Endodermal cell (in vitro differentiated cells): ENCODE results near the gene ZNF605. TPM values are rescaled to one million over a fixed set of nuclear protein-coding genes. Genes with fewer than 3 reads are reported as not detected.
"Not testable (repeated sequence)": the region's sequence is repeated elsewhere in the genome, so short reads cannot be mapped to it uniquely, and the experiment has no call there.

Source experiments
- DNase-seq: peaks from one replicate; pipeline ENCODE4 v3.0.0-alpha.2; 2017
- H3K27ac ChIP-seq: 2 replicates; pipeline ENCODE4 v1.5.1; 2013; ENCODE audit warnings: mild to moderate bottlenecking, low read depth, low read length, moderate library complexity
- H3K27me3 ChIP-seq: 2 replicates; pipeline ENCODE4 v1.6.1; 2013; ENCODE audit warnings: mild to moderate bottlenecking, low read length, moderate library complexity; ENCODE audit not compliant: insufficient read depth, control insufficient read depth, poor library complexity, severe bottlenecking
- H3K36me3 ChIP-seq: 2 replicates; pipeline ENCODE4 v1.7.0; 2013; ENCODE audit warnings: mild to moderate bottlenecking, low read length, moderate library complexity; ENCODE audit not compliant: control insufficient read depth, insufficient read depth
- H3K4me1 ChIP-seq: one replicate; pipeline ENCODE4 v1.7.0; 2013; ENCODE audit warnings: low read length; ENCODE audit not compliant: control insufficient read depth, insufficient read depth
- H3K4me3 ChIP-seq: 2 replicates; pipeline ENCODE4 v1.5.1; 2013; ENCODE audit warnings: mild to moderate bottlenecking, low read length, moderate library complexity
- H3K9ac ChIP-seq: 2 replicates; pipeline ENCODE4 v1.6.1; 2013; ENCODE audit warnings: mild to moderate bottlenecking, low read length, moderate library complexity; ENCODE audit not compliant: poor library complexity, severe bottlenecking; ENCODE audit errors: extremely low read depth
- H3K9me3 ChIP-seq: 2 replicates; pipeline ENCODE4 v1.6.1; 2013; ENCODE audit warnings: mild to moderate bottlenecking, low read length, moderate library complexity; ENCODE audit not compliant: control insufficient read depth
- H3K27ac Mint-ChIP-seq: 2 replicates; pipeline ENCODE4 v1.8.0; 2020; ENCODE audit warnings: mixed read lengths
- H3K27me3 Mint-ChIP-seq: 2 replicates; pipeline ENCODE4 v1.8.0; 2021; ENCODE audit warnings: mild to moderate bottlenecking, mixed read lengths; ENCODE audit not compliant: insufficient read depth
- H3K36me3 Mint-ChIP-seq: 2 replicates; pipeline ENCODE4 v1.8.0; 2020; ENCODE audit warnings: low read depth, mixed read lengths
- H3K4me1 Mint-ChIP-seq: 2 replicates; pipeline ENCODE4 v1.8.0; 2020; ENCODE audit warnings: mixed read lengths
- H3K4me3 Mint-ChIP-seq: 2 replicates; pipeline ENCODE4 v1.8.0; 2020; ENCODE audit warnings: mild to moderate bottlenecking, moderate library complexity, mixed read lengths
- H3K9me3 Mint-ChIP-seq: 2 replicates; pipeline ENCODE4 v1.8.0; 2020; ENCODE audit warnings: mild to moderate bottlenecking, mixed read lengths
- WGBS, 2 experiments: methylation state at CpG; one replicate each; pipeline versions ENCODE4 v1.1.5 to v1.1.7; 2013; ENCODE audit warnings: missing lambda C conversion rate in 2 of 2, mixed read lengths in 1 of 2; ENCODE audit not compliant: insufficient coverage in 1 of 2, insufficient read length in 1 of 2; 5-methylcytosine and 5-hydroxymethylcytosine counted together
- total RNA-seq, 2 donors: library from RNA; stranded (reverse); fragmentation: NEBNext Ultra II Directional in 1 of 2; extraction: Animal tissue kit (Norgen Biotek cat#: 25700) in 1 of 2; gene quantifications; 2 replicates in 1 of 2; 3 replicates in 1 of 2; pipeline ENCODE4 v1.2.1, GENCODE V29; 2021
- TF ChIP-seq, protein P1 (sequence below): fragments of 200-600 bp; sonication (generic); conservative IDR thresholded peaks from 2 replicates; pipeline ENCODE4 v1.5.0; 2021; ENCODE audit warnings: antibody characterized with exemption, mild to moderate bottlenecking

The ZNF605 gene
- total RNA-seq, 2 donors from 2014 or later, result 12.8 to 25.8 TPM

DNA sequence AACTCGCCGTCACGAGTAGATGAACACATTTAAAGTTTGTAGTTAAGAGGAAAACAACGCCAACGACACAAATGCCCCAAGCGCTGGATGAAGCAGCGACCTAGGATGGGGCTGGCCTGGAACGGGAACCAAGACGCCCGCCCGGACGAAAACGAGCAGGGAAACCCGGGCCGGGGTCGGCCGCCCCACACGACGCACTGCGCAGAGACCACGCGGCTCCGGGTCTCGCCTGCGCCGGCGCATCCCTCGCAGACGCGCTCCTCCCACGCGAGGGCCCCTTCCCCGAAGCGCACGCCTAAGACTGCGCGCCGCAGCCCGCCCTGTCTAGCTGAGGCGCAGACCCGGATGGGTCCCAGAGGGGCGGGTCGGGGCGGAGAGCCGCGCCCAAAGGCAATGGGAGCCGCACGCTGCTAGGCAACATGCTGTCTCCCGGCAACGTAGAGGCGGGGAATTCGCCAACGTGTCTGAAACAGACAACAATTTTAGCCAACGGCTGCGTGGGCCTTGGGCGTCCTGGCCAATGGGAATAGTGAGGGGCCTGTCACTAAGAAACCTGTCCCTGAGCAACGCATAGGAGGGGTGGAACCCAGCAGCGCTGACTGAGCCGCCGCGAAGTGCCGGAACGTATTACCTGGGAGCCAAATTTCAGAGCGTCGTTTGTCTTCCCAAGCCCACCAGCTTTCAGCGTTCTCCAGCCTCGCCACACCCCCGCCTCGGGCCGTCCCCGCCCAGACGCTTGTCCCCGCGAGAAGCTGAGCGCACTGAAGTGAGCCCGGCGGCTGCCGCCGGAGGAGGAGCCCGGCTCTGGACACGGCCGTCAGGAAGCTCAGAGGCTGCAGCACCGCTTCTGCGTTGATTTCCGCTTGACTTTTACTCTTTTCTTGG is 47.7 kb downstream of the ZNF605 start:
- Histone ChIP-seq H3K4me3 (peak overlapping the region; percentile 88), H3K27me3 (no peaks in the 10 kb centered on the region), H3K4me1 (no peaks in the 10 kb centered on the region), H3K36me3 (no peaks in the 10 kb centered on the region), H3K27ac (peak overlapping the region; percentile 49), H3K9me3 (peaks cover 30% of the 10 kb centered on the region), H3K9ac (peak overlapping the region; percentile 34)
- no peaks in the 10 kb centered on the region for H3K4me1 Mint-ChIP-seq
- peaks cover 35% of the 10 kb centered on the region for H3K9me3 Mint-ChIP-seq
- peaks cover 14% of the 10 kb centered on the region for H3K36me3 Mint-ChIP-seq
- H3K27ac Mint-ChIP-seq, result peak overlapping the region; percentile 94
- TF ChIP-seq, protein P1, sequence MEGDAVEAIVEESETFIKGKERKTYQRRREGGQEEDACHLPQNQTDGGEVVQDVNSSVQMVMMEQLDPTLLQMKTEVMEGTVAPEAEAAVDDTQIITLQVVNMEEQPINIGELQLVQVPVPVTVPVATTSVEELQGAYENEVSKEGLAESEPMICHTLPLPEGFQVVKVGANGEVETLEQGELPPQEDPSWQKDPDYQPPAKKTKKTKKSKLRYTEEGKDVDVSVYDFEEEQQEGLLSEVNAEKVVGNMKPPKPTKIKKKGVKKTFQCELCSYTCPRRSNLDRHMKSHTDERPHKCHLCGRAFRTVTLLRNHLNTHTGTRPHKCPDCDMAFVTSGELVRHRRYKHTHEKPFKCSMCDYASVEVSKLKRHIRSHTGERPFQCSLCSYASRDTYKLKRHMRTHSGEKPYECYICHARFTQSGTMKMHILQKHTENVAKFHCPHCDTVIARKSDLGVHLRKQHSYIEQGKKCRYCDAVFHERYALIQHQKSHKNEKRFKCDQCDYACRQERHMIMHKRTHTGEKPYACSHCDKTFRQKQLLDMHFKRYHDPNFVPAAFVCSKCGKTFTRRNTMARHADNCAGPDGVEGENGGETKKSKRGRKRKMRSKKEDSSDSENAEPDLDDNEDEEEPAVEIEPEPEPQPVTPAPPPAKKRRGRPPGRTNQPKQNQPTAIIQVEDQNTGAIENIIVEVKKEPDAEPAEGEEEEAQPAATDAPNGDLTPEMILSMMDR, result no peak
- 4 to 17% methylated on average over 60 to 85 of the region's 85 CpGs for WGBS, 2 experiments
- H3K27me3 Mint-ChIP-seq, result peaks cover 28% of the 10 kb centered on the region
- H3K4me3 Mint-ChIP-seq, result peak overlapping the region; percentile 74
- peak; percentile 100 for DNase-seq

DNA sequence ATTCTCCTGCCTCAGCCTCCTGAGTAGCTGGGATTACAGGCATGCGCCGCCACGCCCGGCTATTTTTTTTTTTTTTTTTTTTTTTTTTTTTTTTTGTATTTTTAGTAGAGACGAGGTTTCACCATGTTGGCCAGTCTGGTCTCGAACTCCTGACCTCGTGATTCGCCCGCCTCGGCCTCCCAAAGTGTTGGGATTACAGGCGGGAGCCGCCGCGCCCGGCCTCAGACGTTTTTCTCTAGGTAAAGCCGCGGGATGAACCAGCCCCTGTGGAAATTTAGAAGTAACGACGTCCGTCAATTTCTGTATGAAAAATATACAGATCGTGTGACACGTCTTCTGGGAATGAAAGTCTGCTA is 48.3 kb downstream of the ZNF605 start:
- Mint-ChIP-seq H3K4me3 (peak overlapping the region; percentile 74), H3K9me3 (peaks cover 32% of the 10 kb centered on the region), H3K36me3 (peaks cover 14% of the 10 kb centered on the region), H3K27me3 (peaks cover 28% of the 10 kb centered on the region)
- not testable (repeated sequence) for H3K27ac ChIP-seq, H3K9ac ChIP-seq, H3K27ac Mint-ChIP-seq, H3K4me1 ChIP-seq, H3K4me1 Mint-ChIP-seq, H3K36me3 ChIP-seq, DNase-seq, H3K27me3 ChIP-seq
- WGBS, 2 experiments, result 44 to 48% methylated on average over 16 to 19 of the region's 23 CpGs
- peak overlapping the region; percentile 88 for H3K4me3 ChIP-seq
- H3K9me3 ChIP-seq, result peaks cover 28% of the 10 kb centered on the region

DNA sequence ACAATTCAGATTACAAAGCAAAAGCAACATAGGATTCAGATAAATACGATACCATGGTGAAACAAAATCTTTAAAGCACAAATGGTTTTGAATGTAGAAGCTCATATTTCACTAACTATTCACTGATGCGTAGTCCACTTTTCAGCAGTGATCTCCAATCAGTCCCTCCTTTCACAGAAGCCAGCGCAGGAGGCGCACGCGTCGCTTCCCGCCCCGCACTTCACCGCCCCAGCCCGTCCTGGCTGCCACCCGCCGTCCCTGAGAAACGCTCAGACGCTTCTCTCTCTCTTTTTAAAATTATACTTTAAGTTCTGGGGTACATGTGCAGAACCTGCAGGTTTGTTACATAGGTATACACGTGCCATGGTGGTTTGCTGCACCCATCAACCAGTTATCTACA is 48.9 kb downstream of the ZNF605 start:
- TF ChIP-seq, protein P1, result no peak
- no peaks in the 10 kb centered on the region for H3K4me1 ChIP-seq
- H3K9ac ChIP-seq, result no peak overlapping the region
- no peaks in the 10 kb centered on the region for H3K4me1 Mint-ChIP-seq
- DNase-seq, result peak; percentile 40
- H3K4me3 ChIP-seq, result no peak overlapping the region
- WGBS, 2 experiments, result 92 to 97% methylated on average over 7 to 16 of the region's 16 CpGs
- peak overlapping the region; percentile 13 for H3K4me3 Mint-ChIP-seq
- H3K36me3 Mint-ChIP-seq, result peaks cover 12% of the 10 kb centered on the region
- no peak overlapping the region for H3K27ac Mint-ChIP-seq
- H3K27me3 ChIP-seq, result no peaks in the 10 kb centered on the region
- H3K27ac ChIP-seq, result no peak overlapping the region
- peaks cover 27% of the 10 kb centered on the region for H3K9me3 ChIP-seq
- H3K36me3 ChIP-seq, result no peaks in the 10 kb centered on the region
- peaks cover 28% of the 10 kb centered on the region for H3K27me3 Mint-ChIP-seq
- H3K9me3 Mint-ChIP-seq, result peaks cover 28% of the 10 kb centered on the region
